H1 (cell line): ENCODE measurements around the gene LIF. TPM values are rescaled to one million over a fixed set of nuclear protein-coding genes. Genes with fewer than 3 reads are reported as not detected.
A peak's percentile ranks its signal among the peaks of the same experiment; 100 is the strongest.

ENCODE experiments used
- CTCF ChIA-PET: fragments of 300-600 bp; sonication (Branson Sonifier 250); formaldehyde crosslinking; loops from one replicate; lab custom pipeline; 2021; ENCODE audit not compliant: partially characterized antibody; lab: Charles Lee
- POLR2A ChIA-PET: fragments of 300-600 bp; sonication (Branson Sonifier 250); formaldehyde crosslinking; loops from one replicate; lab custom pipeline; 2021; ENCODE audit warnings: inconsistent platforms; ENCODE audit not compliant: partially characterized antibody; lab: Charles Lee
- DNase-seq, 2 experiments: peaks; one replicate each; pipeline versions ENCODE4 v3.0.0 to v3.0.0-alpha.2; 2010 to 2022; ENCODE audit warnings: low spot score in 2 of 2, low read depth in 1 of 2, mixed read lengths in 1 of 2
- FAIRE-seq: peaks from 2 replicates; lab custom pipeline; 2011; peaks lifted over from hg19 to GRCh38; lab: Jason Lieb, UNC
- H2AFZ ChIP-seq: 2 replicates; pipeline ENCODE4 v1.8.1; 2012; ENCODE audit warnings: low read length, inconsistent platforms
- H2AK5ac ChIP-seq: 2 replicates; pipeline ENCODE4 v1.6.1; 2013; ENCODE audit warnings: low read depth, low read length
- H2BK120ac ChIP-seq: replicated peaks from 2 replicates; pipeline ENCODE3; 2013; ENCODE audit warnings: low read depth, low read length, inconsistent platforms
- H2BK12ac ChIP-seq: 2 replicates; pipeline ENCODE4 v1.6.1; 2013; ENCODE audit warnings: low read depth, low read length
- H2BK15ac ChIP-seq: 2 replicates; pipeline ENCODE4 v1.6.1; 2013; ENCODE audit warnings: low read length
- H2BK20ac ChIP-seq: 2 replicates; pipeline ENCODE4 v1.6.1; 2013; ENCODE audit warnings: low read length
- H2BK5ac ChIP-seq: 2 replicates; pipeline ENCODE4 v1.6.1; 2013; ENCODE audit warnings: low read depth, low read length
- H3K14ac ChIP-seq: 2 replicates; pipeline ENCODE4 v1.6.1; 2013; ENCODE audit warnings: inconsistent platforms; ENCODE audit not compliant: insufficient read length
- H3K18ac ChIP-seq: 2 replicates; pipeline ENCODE4 v1.6.1; 2013; ENCODE audit warnings: low read length; ENCODE audit errors: extremely low read depth
- H3K23ac ChIP-seq: 2 replicates; pipeline ENCODE4 v1.6.1; 2013; ENCODE audit warnings: inconsistent platforms; ENCODE audit not compliant: insufficient read length
- H3K23me2 ChIP-seq: 2 replicates; pipeline ENCODE4 v1.6.1; 2013; ENCODE audit warnings: low read depth, low read length
- H3K27ac ChIP-seq: 2 replicates; pipeline ENCODE4 v1.6.1; 2011; ENCODE audit warnings: low read depth, low read length, inconsistent platforms
- H3K27me3 ChIP-seq, 4 experiments: replicated peaks in 1 of 4; 1 replicate in 1 of 4; 2 replicates in 3 of 4; pipeline versions ENCODE4 v1.6.1 to v1.8.1; 2011 to 2013; ENCODE audit warnings: low read length in 3 of 4, mild to moderate bottlenecking in 3 of 4, inconsistent platforms in 2 of 4, mixed read lengths in 2 of 4, moderate library complexity in 1 of 4; ENCODE audit not compliant: control insufficient read depth in 3 of 4, insufficient read depth in 3 of 4; ENCODE audit errors: extremely low read depth in 1 of 4
- H3K36me3 ChIP-seq, 4 experiments: 2 replicates each; pipeline versions ENCODE4 v1.6.1 to v1.8.1; 2011 to 2013; ENCODE audit warnings: mild to moderate bottlenecking in 4 of 4, low read length in 3 of 4, moderate library complexity in 2 of 4, control low read depth in 1 of 4, inconsistent platforms in 1 of 4; ENCODE audit not compliant: insufficient read depth in 4 of 4, control insufficient read depth in 2 of 4
- H3K4ac ChIP-seq: replicated peaks from 2 replicates; pipeline ENCODE3; 2013; ENCODE audit warnings: low read length, low read depth, mixed read lengths, inconsistent platforms; ENCODE audit not compliant: insufficient read length
- H3K4me1 ChIP-seq, 4 experiments: replicated peaks in 1 of 4; 1 replicate in 1 of 4; 2 replicates in 3 of 4; pipeline versions ENCODE4 v1.6.1 to v1.8.1; 2011 to 2013; ENCODE audit warnings: low read length in 3 of 4, inconsistent platforms in 2 of 4, mixed read lengths in 1 of 4; ENCODE audit not compliant: insufficient read depth in 4 of 4, control insufficient read depth in 3 of 4
- H3K4me2 ChIP-seq, 2 experiments: 2 replicates each; pipeline versions ENCODE4 v1.6.1 to v1.8.1; 2011 to 2013; ENCODE audit warnings: low read depth in 2 of 2, low read length in 2 of 2, control low read depth in 1 of 2, inconsistent platforms in 1 of 2, mild to moderate bottlenecking in 1 of 2; ENCODE audit not compliant: insufficient read depth in 1 of 2
- H3K4me3 ChIP-seq, 4 experiments: fragments of 200-600, 300-600 bp in 1 of 4; sonication (generic), shearing (Covaris generic), sonication (Bioruptor Twin) in 1 of 4; 2 replicates each; pipeline versions ENCODE4 v1.5.1 to v1.8.1; 2011 to 2016; ENCODE audit warnings: low read length in 4 of 4, low read depth in 3 of 4, control low read depth in 2 of 4, inconsistent platforms in 2 of 4, mild to moderate bottlenecking in 2 of 4, mixed read lengths in 1 of 4, moderate library complexity in 1 of 4; ENCODE audit not compliant: insufficient read depth in 2 of 4; ENCODE audit errors: extremely low read depth in 1 of 4
- H3K56ac ChIP-seq: replicated peaks from 2 replicates; pipeline ENCODE3; 2013; ENCODE audit warnings: low read depth, mild to moderate bottlenecking, mixed read lengths, low read length, inconsistent platforms; ENCODE audit not compliant: insufficient read length
- H3K79me1 ChIP-seq: 2 replicates; pipeline ENCODE4 v1.6.1; 2013; ENCODE audit warnings: low read depth, low read length, control low read depth
- H3K79me2 ChIP-seq, 2 experiments: 2 replicates each; pipeline versions ENCODE4 v1.6.1 to v1.8.1; 2012 to 2013; ENCODE audit warnings: low read length in 2 of 2, mild to moderate bottlenecking in 2 of 2, inconsistent platforms in 1 of 2; ENCODE audit not compliant: insufficient read depth in 2 of 2, control insufficient read depth in 1 of 2
- H3K9ac ChIP-seq, 4 experiments: replicated peaks in 1 of 4; 1 replicate in 1 of 4; 2 replicates in 3 of 4; pipeline versions ENCODE4 v1.6.1 to v1.8.1; 2011 to 2013; ENCODE audit warnings: low read depth in 3 of 4, low read length in 3 of 4, control low read depth in 2 of 4, mild to moderate bottlenecking in 2 of 4, moderate library complexity in 2 of 4, inconsistent platforms in 1 of 4; ENCODE audit errors: extremely low read depth in 1 of 4
- H3K9me3 ChIP-seq, 2 experiments: 2 replicates each; pipeline versions ENCODE4 v1.6.1 to v1.8.1; 2012 to 2013; ENCODE audit warnings: mild to moderate bottlenecking in 2 of 2, moderate library complexity in 2 of 2, control low read depth in 1 of 2, inconsistent platforms in 1 of 2, low read depth in 1 of 2, low read length in 1 of 2, mixed read lengths in 1 of 2; ENCODE audit not compliant: insufficient read depth in 2 of 2
- H4K20me1 ChIP-seq, 2 experiments: replicated peaks in 1 of 2; 2 replicates each; pipeline versions ENCODE3 to v1.8.1; 2011 to 2013; ENCODE audit warnings: inconsistent platforms in 2 of 2, low read length in 2 of 2, mild to moderate bottlenecking in 1 of 2; ENCODE audit not compliant: insufficient read depth in 2 of 2, control insufficient read depth in 1 of 2
- H4K5ac ChIP-seq: 2 replicates; pipeline ENCODE4 v1.6.1; 2013; ENCODE audit warnings: low read length, low read depth, mixed read lengths, inconsistent platforms; ENCODE audit not compliant: insufficient read length
- H4K8ac ChIP-seq: 2 replicates; pipeline ENCODE4 v1.8.0; 2013; ENCODE audit warnings: mild to moderate bottlenecking, moderate library complexity, low read length, inconsistent platforms; ENCODE audit not compliant: insufficient read depth; ENCODE audit errors: extremely low read depth
- H4K91ac ChIP-seq: replicated peaks from 2 replicates; pipeline ENCODE3; 2013; ENCODE audit warnings: low read length, mixed read lengths, inconsistent platforms; ENCODE audit not compliant: insufficient read length
- CTBP2 ChIP-seq: IDR thresholded peaks from 2 replicates; pipeline ENCODE4 v1.7.0; 2011; ENCODE audit warnings: borderline replicate concordance, mild to moderate bottlenecking, moderate library complexity, mixed read lengths, low read length; ENCODE audit not compliant: insufficient read depth, insufficient read length
- GTF2F1 ChIP-seq: IDR thresholded peaks from 2 replicates; pipeline ENCODE4 v1.6.1; 2012; ENCODE audit warnings: low read depth, low read length, improper control_type of control experiment, borderline replicate concordance
- HDAC6 ChIP-seq: IDR thresholded peaks from one replicate; pipeline ENCODE4 v1.7.1; 2012; ENCODE audit warnings: low read depth, mild to moderate bottlenecking, inconsistent platforms, low read length, moderate library complexity
- NANOG ChIP-seq: IDR thresholded peaks from 2 replicates; pipeline ENCODE4 v1.6.1; 2011; ENCODE audit warnings: low read length, low read depth, mild to moderate bottlenecking, inconsistent platforms; ENCODE audit not compliant: insufficient read depth, poor library complexity, severe bottlenecking
- NRF1 ChIP-seq: IDR thresholded peaks from 2 replicates; pipeline ENCODE4 v1.6.1; 2011; ENCODE audit warnings: mild to moderate bottlenecking, low read depth, low read length, improper control_type of control experiment
- POLR2AphosphoS5 ChIP-seq: IDR thresholded peaks from 2 replicates; pipeline ENCODE4 v1.6.1; 2011; ENCODE audit warnings: low read depth, low read length
- RBBP5 ChIP-seq: IDR thresholded peaks from 2 replicates; pipeline ENCODE4 v1.7.1; 2012; ENCODE audit warnings: low read depth, mild to moderate bottlenecking, inconsistent platforms, low read length, moderate library complexity, borderline replicate concordance
- TCF12 ChIP-seq: IDR thresholded peaks from 2 replicates; pipeline ENCODE4 v1.6.1; 2011; ENCODE audit warnings: low read depth, mild to moderate bottlenecking, low read length
- ZNF274 ChIP-seq: IDR thresholded peaks from 2 replicates; pipeline ENCODE4 v1.7.0; 2012; ENCODE audit warnings: low read length, borderline replicate concordance; ENCODE audit errors: extremely low read depth
- WGBS, 2 experiments: shearing (Covaris generic) in 1 of 2; methylation state at CpG; one replicate each; pipeline versions ENCODE4 v1.1.6 to v1.1.7; 2013 to 2015; ENCODE audit warnings: low lambda C conversion rate in 2 of 2, mixed read lengths in 2 of 2, inconsistent platforms in 1 of 2, low coverage in 1 of 2, missing lambda C conversion rate in 1 of 2; ENCODE audit not compliant: insufficient replicate concordance in 2 of 2, insufficient coverage in 1 of 2, insufficient read length in 1 of 2; ENCODE audit errors: extremely low coverage in 1 of 2, missing lambda C conversion rate in 1 of 2; 5-methylcytosine and 5-hydroxymethylcytosine counted together
- polyA plus RNA-seq, 7 experiments: library from polyadenylated mRNA; depleted of rRNA in 3 of 7; stranded (reverse) in 5 of 7; unstranded in 2 of 7; fragments of >200 nt in 5 of 7; fragments of 200-250 nt in 2 of 7; gene quantifications; 1 replicate in 5 of 7; 2 replicates in 1 of 7; 4 replicates in 1 of 7; pipeline versions ENCODE4 v1.2.1 to v1.2.3, GENCODE V29; 2011 to 2013; ENCODE audit warnings: missing spikeins in 2 of 7, mixed read lengths in 2 of 7
- total RNA-seq: library from RNA; stranded (reverse); fragmentation: NEBNext Ultra II Directional; extraction: Animal tissue kit (Norgen Biotek cat#: 25700); gene quantifications from 2 replicates; pipeline ENCODE4 v1.2.1, GENCODE V29; 2021

LIF gene
- total and polyA plus RNA-seq, 2 of the 8 experiments (the other 6 are each of a cell fraction or from before 2014, with no cell fraction given): 3.3 to 3.5 TPM

DNA sequence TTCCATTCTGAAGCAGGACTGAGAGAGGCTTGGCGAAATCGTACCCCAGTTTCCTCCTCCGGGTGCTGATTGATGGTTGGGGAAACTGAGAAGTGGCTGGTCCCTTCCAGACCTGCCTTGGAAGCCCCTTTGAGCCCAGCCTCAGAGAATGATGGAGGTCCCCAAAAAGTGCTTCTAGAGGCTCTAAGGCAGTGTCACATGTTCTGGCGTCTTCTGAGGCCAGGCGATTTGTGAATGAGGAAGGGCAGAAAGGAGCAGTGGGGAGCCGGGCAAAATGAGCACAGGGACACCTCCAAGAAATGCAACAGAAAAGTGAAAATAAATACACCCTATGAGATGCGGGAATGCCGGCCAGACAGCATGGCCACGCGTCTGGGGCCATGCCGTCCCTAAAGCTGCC lies 1.0 kb upstream of the LIF start:
- no peak for TF ChIP-seq NRF1
- no peak for TF ChIP-seq NANOG
- no peak for TF ChIP-seq TCF12
- TF ChIP-seq POLR2AphosphoS5: no peak
- no peak for TF ChIP-seq HDAC6
- no peak for TF ChIP-seq ZNF274
- no peak for TF ChIP-seq RBBP5
- no peak for TF ChIP-seq GTF2F1
- TF ChIP-seq CTBP2: no peak
- Histone ChIP-seq H2BK5ac (peak overlapping the region; percentile 49; the same call in 1 of the 2 replicates), H3K79me2 (no peaks in the 10 kb centered on the region), H4K20me1 (peaks cover 0 to 2% of the 10 kb centered on the region in 2 experiments), H3K4me1 (peaks cover 0 to 21% (median 11%) of the 10 kb centered on the region in 4 experiments; a peak in 6 of 7 replicates), H3K23ac (no peak overlapping the region), H3K79me1 (peaks cover 4% of the 10 kb centered on the region), H3K27ac (no peak overlapping the region), H2BK20ac (peak overlapping the region; percentile 61; the same call in 1 of the 2 replicates), H2AK5ac (no peak overlapping the region), H2BK120ac (peak overlapping the region; percentile 51), H3K4ac (peak overlapping the region; percentile 93), H3K4me2 (peak overlapping the region in 1 of 2 experiments; percentile 83; a peak in 2 of 4 replicates), H3K56ac (no peak overlapping the region), H3K27me3 (no peaks in the 10 kb centered on the region; a peak in 2 of 7 replicates), H4K8ac (no peak overlapping the region), H4K5ac (no peak overlapping the region), H4K91ac (peak overlapping the region; percentile 82), H2AFZ (no peak overlapping the region), H2BK15ac (no peak overlapping the region), H3K23me2 (peaks cover 12% of the 10 kb centered on the region; the same call in 1 of the 2 replicates), H3K14ac (no peak overlapping the region), H3K36me3 (0 out of 8 replicates have a peak, but pooled peaks cover 0 to 5% (median 0%) of the 10 kb centered on the region in 4 experiments), H3K4me3 (peak overlapping the region in 1 of 4 experiments; percentile 71; a peak in 1 of 8 replicates), H2BK12ac (peak overlapping the region; percentile 81; the same call in 1 of the 2 replicates), H3K18ac (no peak overlapping the region; the same call in 1 of the 2 replicates), H3K9me3 (no peaks in the 10 kb centered on the region), H3K9ac (no peak overlapping the region)
- POLR2A ChIA-PET: interaction anchor here (1.0 kb wide), 1 partner anchor 12 kb away, joined by 3 read pairs; no protein-coding TSS in a partner anchor
- WGBS, 2 experiments: 76% methylated on average over 11 of the region's 11 CpGs; no CpG with 5 or more reads in 1 of the 2 experiments
- no peak for DNase-seq
- CTCF ChIA-PET: interaction anchor here (1.5 kb wide), 1 partner anchor 16 kb away, joined by 3 read pairs; no protein-coding TSS in a partner anchor
- no peak for FAIRE-seq
